Kidney (tissue), 14 donors: Measurements from ENCODE around the gene AMPH. TPM values are rescaled to one million over a fixed set of nuclear protein-coding genes. Genes with fewer than 3 reads are reported as not detected.

Source experiments
- DNase-seq, 5 donors: peaks; one replicate each; pipeline ENCODE4 v3.0.0-alpha.2; 2013 to 2020
- FAIRE-seq: peaks from 2 replicates; lab custom pipeline; 2012; peaks lifted over from hg19 to GRCh38; lab: Jason Lieb, UNC
- H3K27ac ChIP-seq, 2 donors: one replicate each; pipeline ENCODE4 v1.7.0; 2013; ENCODE audit warnings: low read depth in 2 of 2, low read length in 2 of 2, inconsistent platforms in 1 of 2
- H3K27me3 ChIP-seq: one replicate; pipeline ENCODE4 v1.7.1; 2013; ENCODE audit warnings: low read length, inconsistent platforms; ENCODE audit not compliant: control insufficient read depth, insufficient read depth
- H3K36me3 ChIP-seq, 3 donors: one replicate each; pipeline versions ENCODE4 v1.7.0 to v1.7.1; 2013; ENCODE audit warnings: low read length in 3 of 3, control low read depth in 1 of 3, inconsistent platforms in 1 of 3; ENCODE audit not compliant: insufficient read depth in 3 of 3, control insufficient read depth in 2 of 3
- H3K4me1 ChIP-seq, 3 donors: one replicate each; pipeline versions ENCODE4 v1.7.0 to v1.7.1; 2013; ENCODE audit warnings: low read length in 3 of 3, inconsistent platforms in 1 of 3, low read depth in 1 of 3; ENCODE audit not compliant: control insufficient read depth in 2 of 3, insufficient read depth in 2 of 3
- H3K4me3 ChIP-seq, 3 donors: one replicate each; pipeline versions ENCODE4 v1.7.0 to v1.8.1; 2013; ENCODE audit warnings: low read length in 3 of 3, control low read depth in 1 of 3, inconsistent platforms in 1 of 3
- H3K9ac ChIP-seq, 3 donors: one replicate each; pipeline versions ENCODE4 v1.7.0 to v1.7.1; 2013; ENCODE audit warnings: low read length in 3 of 3, control low read depth in 1 of 3, inconsistent platforms in 1 of 3
- H3K9me3 ChIP-seq, 3 donors: one replicate each; pipeline versions ENCODE4 v1.7.0 to v1.7.1; 2013; ENCODE audit warnings: low read length in 3 of 3, control low read depth in 1 of 3, inconsistent platforms in 1 of 3; ENCODE audit not compliant: control insufficient read depth in 2 of 3, insufficient read depth in 1 of 3
- CTCF ChIP-seq: IDR thresholded peaks from 3 replicates; pipeline ENCODE4 v1.5.1; 2012; ENCODE audit warnings: mild to moderate bottlenecking, moderate library complexity, borderline replicate concordance; ENCODE audit not compliant: insufficient read depth; ENCODE audit errors: extremely low read depth
- intact Hi-C: fragments of 100-400 bp; cut with DNase I; formaldehyde crosslinking; loops from one replicate; pipeline ENCODE4 v1.11.1; 2022
- polyA plus RNA-seq: library from polyadenylated mRNA; stranded (reverse); fragments of 350-450 nt; fragmentation: Illumina TruSeq; extraction: RNeasy Lipid Tissue Mini Kit (QIAGEN cat#74804); gene quantifications from one replicate; pipeline ENCODE4 v1.2.3, GENCODE V29; 2014; ENCODE audit warnings: low read depth, low replicate concordance; ENCODE audit not compliant: insufficient read depth
- total RNA-seq: library from RNA; stranded (reverse); fragmentation: NEBNext Ultra II Directional; extraction: Animal tissue kit (Norgen Biotek cat#: 25700); gene quantifications from one replicate; pipeline ENCODE4 v1.2.1, GENCODE V29; 2021
- donor health status: control.
- donor health status: control.
- donor health status: control.
- donor health status: control.
- donor health status: control.
- donor health status: DM: yes; HTN: yes; CAD: no.
- donor health status: Normal renal cell carcinoma (clear cell type).

The AMPH gene
- total and polyA plus RNA-seq, 2 donors from 2014 or later: 1.2 to 1.4 TPM

GRCh38 chr7:38628630-38629385, 2.4 kb downstream of the AMPH start:
- Histone ChIP-seq H3K36me3 (no peaks in the 10 kb centered on the region), H3K4me1 (no peaks in the 10 kb centered on the region), H3K27me3 (no peaks in the 10 kb centered on the region), H3K9ac (no peak overlapping the region), H3K27ac (no peak overlapping the region), H3K9me3 (peaks cover 0 to 3% (median 0%) of the 10 kb centered on the region in 3 donors), H3K4me3 (no peak overlapping the region)
- TF ChIP-seq CTCF: no peak
- DNase-seq (no peak), FAIRE-seq (no peak)
- intact Hi-C loops: no loop called here

GRCh38 chr7:38625866-38626265, 5.3 kb downstream of the AMPH start:
- FAIRE-seq (no peak), DNase-seq (no peak)
- H3K36me3 ChIP-seq: no peaks in the 10 kb centered on the region
- no peak overlapping the region for H3K9ac ChIP-seq
- H3K9me3 ChIP-seq: peaks cover 0 to 3% (median 0%) of the 10 kb centered on the region in 3 donors
- H3K27ac ChIP-seq: no peak overlapping the region
- H3K4me3 ChIP-seq: no peak overlapping the region
- no peaks in the 10 kb centered on the region for H3K4me1 ChIP-seq
- no peaks in the 10 kb centered on the region for H3K27me3 ChIP-seq
- intact Hi-C loops: no loop called here
- TF ChIP-seq CTCF: no peak

GRCh38 chr7:38615665-38616064, 15.5 kb downstream of the AMPH start:
- TF ChIP-seq CTCF: no peak

More at GRCh38 chr7:38615665-38616064, 15.5 kb downstream of the AMPH start:
- DNase-seq: no peak
- H3K4me3 ChIP-seq: no peak overlapping the region
- H3K9ac ChIP-seq: no peak overlapping the region
- H3K36me3 ChIP-seq: no peaks in the 10 kb centered on the region
- no peaks in the 10 kb centered on the region for H3K4me1 ChIP-seq
- intact Hi-C loops: no loop called here
- no peaks in the 10 kb centered on the region for H3K9me3 ChIP-seq
- no peak for FAIRE-seq
- no peak overlapping the region for H3K27ac ChIP-seq
- H3K27me3 ChIP-seq: no peaks in the 10 kb centered on the region
